HG03571 (cell line): ENCODE data around the gene GAS7.
"Not testable (repeated sequence)": the region's sequence is repeated elsewhere in the genome, so short reads cannot be mapped to it uniquely, and the experiment has no call there.

ENCODE experiments used
- ATAC-seq: cut with Tn5 transposase; IDR thresholded peaks from one replicate; pipeline ENCODE4 v1.9.1; 2021; ENCODE audit not compliant: unreplicated experiment

Gene GAS7

DNA sequence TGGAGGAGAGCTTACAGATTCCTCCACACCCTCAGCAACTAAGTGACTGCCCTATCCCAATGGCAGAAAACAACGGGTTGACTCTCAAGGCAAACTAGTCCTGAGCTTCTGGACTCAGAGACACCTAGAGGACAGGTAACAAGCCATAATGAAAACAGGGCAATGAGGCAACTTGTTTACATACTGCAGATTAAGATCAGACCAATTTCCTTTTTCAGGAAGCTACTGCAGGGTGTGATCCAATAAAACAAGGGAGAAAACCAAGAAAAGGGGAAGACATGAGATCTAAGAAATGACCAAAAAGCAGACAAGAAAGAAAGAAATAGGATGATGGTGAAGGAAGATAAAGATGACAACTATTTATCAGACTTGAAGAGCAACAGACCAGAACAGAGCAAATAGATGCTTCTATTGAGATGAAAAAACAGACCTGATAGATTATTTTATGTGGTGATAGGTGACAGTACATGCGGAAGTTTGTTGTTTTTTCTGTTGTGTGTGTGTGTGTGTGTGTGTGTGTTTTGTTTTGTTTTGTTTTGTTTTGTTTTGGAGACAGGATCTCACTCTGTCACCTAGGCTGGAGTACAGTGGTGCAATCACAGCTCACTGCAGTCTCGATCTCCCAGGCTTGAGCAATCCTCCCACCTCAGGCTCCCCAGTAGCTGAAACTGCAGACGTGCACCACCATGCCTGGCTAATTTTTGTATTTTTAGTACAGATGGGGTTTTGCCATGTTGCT lies 120.7 kb downstream of the GAS7 start:
- no peak for ATAC-seq

DNA sequence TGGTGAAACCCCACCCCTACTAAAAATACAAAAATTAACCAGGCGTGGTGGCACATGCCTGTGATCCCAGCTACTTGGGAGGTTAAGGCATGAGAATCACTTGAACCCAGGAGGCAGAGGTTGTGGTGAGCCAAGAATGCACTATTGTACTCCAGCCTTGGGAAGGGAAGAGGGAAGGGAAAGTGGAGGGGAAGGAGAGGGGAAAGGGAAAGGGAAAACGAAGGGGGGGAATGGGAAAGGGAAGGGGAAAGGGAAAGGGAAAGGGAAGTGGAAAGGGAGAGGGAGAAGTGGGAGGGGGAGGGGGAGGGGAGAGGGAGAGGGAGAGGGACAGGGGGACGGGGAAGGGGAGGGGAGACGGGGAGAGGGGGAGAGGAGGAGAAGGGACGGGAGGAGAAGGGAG lies 122.5 kb downstream of the GAS7 start:
- ATAC-seq, result no peak

DNA sequence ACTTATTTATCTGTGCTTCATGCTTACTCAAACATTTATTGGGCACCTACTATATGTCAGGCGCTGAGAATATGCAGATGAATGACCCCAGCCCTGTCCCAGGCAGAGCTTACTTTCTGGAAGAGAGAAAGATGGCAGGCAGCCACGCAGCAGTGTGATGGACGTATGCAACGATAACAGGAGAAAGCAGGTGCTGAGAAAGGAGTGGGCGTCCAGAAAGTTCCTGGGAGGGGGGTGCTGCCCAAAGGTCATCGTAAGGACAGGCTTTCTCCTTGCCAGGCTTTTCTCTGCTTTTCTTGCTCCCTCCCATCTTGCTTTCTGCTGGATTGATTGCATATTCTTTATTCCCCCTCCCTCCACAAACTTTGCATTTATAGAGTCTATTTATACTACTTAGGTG lies 124.5 kb downstream of the GAS7 start:
- no peak for ATAC-seq

DNA sequence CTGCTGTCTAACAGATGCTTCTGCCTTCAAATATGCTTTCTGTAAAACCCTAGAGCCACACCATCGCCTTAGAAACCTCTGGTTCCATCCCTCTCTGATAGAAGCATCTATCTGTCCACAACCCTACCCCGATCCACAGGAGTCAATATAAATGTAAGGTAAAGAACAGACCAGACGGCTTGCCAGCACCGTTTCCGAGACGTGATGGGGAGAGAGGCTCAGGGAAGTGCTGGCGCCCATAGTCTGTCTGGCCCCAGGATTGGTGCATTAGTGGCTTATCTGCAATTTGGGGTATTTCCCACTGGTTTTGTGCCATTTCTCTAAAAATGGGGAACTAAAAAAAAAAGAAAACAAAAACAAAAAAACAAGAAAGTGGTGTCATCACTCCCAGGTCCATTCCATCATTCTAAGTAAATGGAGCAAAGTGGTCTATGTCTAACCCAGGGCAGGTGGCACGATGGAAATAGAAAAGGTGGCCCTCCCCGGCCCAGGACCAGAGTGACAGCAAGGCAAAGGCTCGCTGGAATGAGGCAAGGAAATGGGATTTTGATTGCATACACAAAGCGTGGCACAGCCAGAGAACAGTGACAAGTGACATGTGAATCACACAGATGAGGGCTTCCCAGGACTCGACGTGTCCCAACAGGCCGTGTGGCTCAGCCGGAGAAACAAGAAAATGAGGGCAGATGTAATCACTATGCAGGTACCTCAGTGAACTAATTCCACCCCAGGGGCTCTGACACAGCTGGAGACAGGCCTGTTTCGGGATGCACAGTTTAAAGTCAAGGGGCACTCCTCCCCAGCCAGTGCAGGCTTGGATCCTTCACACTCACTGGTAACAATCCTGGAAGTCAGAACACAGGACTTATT lies 125.6 kb downstream of the GAS7 start:
- ATAC-seq, result no peak

DNA sequence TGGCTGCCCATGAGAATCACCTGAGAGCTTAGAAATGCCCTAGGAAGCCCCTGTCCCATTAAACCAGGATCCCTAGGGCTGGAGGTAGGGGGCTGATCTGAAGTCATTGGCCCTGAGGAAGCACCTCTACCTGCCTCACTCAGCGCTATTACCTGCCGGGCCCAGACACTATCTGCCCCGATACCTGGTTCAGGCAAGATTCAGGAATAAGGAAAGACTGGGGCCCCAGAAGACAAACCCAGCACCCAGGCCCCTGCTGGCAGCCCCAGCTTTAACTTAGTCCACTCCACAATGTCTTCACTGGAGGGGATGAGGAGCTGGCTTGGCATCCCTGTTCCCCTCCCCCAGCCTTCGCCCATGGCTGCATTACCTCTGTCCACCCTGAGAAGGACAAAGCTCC lies 126.3 kb downstream of the GAS7 start:
- no peak for ATAC-seq

DNA sequence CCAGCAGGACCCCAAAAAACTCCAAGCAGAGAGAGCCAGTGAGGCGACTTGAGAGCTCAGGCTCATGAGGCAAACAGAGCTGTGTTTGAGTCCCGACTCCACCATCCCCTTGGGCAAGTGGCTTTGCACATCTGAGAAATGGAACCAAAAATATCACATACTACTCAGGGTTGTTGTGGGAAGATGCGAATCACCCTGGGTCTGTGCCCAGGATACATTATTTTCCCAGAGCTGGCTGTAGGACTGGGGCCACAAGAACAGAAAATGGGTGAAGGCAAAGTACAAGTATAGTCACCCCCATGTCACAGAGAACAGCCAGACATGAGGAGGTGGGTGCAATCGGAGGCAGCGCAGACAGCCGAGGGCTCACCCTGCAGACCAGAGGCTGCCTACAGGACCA lies 127.3 kb downstream of the GAS7 start:
- no peak for ATAC-seq

DNA sequence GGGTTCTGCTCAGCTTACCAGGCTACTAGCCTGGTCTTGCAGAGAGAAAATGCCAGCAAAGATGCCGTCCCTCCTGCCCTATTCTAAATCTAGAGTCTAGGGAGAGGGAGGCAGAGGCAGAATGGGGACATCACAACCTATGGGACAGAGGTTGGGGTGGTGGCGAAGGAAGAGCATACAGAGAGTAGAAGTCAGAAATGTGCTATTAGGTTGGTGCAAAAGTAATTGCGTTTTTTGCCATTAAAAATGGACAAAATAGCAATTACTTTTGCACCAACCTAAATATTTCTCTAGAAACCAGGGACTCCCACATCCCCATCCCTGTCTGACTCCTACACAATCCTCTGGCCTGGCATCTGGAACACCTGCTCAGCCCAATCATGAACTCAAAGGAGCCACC lies 127.7 kb downstream of the GAS7 start:
- ATAC-seq, result no peak

DNA sequence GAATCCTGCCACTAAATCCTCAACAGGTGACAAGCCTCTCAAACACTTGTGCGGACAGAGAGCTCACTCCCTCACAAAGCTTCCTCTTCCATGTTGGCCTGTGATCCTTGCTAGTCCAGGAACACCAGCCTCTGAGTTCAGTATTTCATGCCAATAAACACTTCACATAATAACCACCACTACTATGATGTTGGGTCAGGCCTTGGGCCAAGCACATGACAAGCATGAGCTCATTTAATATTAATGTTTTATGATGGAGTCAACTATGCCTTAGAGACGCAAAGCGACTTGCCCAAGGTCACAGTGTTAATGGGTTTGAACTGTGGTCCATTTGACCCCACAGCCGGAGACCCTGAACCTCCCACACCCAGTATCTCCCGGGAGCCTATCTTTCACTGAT lies 129.1 kb downstream of the GAS7 start:
- no peak for ATAC-seq

DNA sequence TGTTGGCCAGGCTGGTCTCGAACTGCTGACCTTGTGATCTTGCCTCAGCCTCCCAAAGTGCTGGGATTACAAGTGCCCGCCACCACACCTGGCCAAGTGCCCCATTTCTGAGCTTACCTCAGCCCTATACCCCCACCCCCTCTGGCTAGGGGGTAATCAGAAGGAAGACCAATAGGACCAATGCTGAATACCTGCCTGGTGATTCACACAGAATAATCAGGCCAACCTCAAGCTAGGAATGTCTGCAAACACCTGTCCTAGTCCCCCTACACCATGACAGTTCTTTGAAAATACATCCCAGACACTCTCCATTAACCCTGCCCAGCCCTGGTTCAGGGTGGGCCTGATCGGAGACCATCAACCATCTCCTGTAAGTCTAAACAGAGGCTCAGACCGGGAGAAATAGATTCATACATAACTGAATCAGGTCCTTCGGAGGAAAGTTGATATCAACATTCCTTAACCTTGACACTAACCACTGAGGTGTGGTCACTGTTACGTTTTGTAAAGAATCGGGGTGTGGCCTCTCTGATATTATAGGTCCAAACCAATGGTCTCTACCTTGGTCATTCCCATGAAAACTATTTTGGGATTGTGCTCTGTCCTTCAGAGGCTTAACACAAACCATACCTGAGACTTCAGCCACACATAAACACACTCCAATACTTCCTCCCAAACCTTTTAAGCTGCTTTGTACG lies 130.8 kb downstream of the GAS7 start:
- no peak for ATAC-seq

DNA sequence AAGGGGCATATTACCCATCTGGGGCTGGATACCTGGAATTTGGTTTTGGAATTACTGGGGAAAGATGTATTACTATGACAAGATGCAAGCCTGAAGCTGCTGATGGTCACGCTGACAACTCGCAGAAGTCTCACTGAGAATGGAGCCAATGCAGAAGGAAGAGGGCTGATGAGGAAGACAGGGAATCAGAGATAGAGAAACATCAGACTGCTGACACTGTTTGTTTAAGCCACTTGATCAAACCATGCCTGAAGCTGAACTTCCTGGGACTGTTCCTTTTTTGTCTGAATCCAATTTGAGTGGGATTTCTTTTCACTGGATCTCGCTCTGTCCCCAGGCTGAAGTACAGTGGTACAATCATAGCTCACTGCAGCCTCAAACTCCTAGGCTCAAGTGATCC lies 133.9 kb downstream of the GAS7 start:
- no peak for ATAC-seq

DNA sequence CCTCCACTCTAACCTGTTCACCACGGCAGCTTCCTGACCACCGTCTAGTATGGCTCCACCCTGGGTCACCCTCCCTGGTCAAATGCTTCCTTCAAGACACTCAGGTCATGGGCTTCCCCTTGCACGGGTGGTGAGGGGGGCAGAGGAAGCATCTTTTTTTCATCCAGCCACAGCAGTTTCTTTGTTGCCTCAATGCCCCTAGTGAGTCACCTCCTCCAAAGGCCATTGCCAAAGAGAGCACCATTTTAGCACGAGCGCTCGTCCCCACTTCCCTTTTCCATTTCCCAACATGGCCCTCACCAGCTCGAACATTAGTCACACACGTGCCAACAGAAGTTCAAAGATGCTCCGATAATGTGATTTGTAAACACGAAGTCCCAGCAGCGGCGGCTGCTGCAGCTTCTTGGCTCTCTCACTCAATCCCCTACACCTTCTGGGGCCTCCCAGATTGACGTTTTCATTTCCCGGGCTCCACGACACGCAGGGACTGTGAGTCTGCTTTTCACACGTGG lies 134.6 kb downstream of the GAS7 start:
- ATAC-seq, result no peak

DNA sequence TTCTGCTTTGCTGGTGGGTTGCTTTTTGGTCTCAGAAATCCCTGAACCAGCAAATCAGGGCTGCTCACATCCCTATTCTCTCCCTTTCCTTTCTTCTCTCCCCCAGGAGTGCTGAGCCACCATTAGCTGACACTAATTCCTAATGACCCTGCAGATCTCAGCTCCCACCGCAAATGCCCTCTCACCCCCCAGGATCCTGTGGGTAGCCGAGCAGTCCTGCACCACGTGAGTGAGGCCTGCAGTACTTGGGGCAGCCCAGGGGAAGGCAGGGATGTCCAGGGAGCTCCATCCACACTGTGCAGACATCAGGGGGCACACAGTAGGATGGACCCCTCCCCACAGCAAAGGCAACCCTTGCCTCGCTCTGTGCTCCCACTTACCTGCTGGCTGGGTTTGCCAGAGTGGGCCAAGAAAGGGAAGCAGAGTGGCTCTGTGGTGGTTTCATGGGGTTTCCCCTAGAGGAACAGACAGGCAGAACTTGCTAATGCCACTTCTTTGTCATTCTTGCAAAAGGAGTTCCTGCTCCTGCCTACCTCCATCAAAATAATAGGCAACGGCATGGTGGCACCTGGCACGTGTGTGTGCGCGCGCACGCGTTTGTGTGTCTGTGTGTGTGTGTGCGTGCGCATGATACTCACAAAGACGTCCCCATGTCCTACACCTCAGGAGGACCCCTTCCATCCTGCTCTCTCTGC lies 135.6 kb downstream of the GAS7 start:
- ATAC-seq, result no peak

DNA sequence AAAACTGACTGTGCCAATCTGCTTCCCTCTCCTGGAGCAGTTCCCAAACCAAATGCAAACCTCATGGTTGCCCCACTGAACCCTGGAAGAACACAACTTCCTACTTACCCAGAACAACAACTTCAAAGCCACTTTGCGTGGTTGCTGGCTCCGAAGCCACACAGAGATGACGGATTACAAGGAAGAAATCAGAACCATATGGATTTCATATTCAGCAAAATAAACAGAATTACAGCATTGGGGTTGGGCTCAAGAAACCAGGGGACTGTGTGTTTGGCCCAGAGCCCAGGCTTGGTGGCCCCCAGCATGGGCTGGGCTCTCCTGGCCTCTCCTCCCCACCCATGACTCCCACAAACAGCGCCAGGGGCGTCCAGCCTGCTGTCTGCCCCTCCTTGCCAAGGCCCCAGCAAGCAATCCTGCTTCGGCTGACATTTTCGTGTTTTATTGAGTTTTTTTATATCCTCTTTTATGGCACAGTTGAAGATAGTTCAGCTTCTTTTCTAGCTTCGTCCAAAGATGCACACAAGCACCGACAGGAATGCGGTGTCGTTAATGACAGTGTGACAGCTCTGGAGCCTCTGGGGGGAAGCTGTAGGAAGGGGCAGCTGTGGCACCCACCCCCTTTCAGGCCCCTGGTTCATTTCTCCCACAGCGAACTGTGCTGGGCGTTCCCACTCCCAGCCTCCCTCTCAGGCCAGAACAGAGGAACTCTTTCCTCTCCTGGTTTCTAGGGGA lies 137.1 kb downstream of the GAS7 start:
- no peak for ATAC-seq

DNA sequence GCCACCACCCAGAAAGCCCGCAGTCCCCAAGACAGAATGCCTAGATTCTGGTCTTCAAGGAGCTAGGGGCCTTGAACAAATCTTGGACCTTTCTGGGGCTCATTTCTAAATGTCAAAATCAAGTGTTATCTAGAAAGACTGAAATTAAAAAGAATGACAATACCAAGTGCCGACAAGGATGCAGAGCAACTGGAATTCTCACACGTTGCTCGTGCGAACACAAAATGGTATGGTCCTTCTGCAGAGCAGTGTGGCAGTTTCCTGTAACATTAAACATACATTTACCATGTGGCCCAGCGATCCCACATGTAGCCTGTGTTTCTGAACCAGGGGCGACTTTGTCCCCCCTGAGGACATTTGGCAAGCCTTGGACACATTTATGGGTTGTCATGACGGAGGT lies 137.9 kb downstream of the GAS7 start:
- ATAC-seq, result no peak

DNA sequence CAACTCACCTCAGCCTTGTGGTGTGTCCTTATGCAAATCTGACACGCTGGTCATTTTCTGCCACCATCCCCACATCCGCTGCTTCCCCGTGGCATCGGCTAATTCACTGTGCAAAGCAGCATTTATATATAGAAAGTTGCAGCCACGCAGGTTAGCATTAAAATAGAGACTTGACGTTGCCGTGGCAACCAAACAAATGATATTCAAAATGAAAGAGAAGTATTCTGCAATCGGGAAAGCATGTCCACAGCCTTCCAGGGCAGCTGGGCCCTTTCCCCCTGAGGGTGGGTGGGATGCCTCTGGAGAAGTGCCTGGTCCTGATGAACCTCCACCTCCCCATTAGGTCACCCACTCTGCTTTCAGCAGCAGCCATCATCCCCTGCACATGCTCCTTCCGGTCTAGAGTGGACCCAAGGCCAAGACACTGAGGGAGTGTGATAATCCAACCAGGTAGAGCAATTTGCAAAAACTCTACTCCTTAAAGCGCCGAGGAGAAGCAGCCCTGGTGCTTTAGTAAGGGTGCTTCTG lies 138.7 kb downstream of the GAS7 start:
- ATAC-seq, result peak; percentile 86

DNA sequence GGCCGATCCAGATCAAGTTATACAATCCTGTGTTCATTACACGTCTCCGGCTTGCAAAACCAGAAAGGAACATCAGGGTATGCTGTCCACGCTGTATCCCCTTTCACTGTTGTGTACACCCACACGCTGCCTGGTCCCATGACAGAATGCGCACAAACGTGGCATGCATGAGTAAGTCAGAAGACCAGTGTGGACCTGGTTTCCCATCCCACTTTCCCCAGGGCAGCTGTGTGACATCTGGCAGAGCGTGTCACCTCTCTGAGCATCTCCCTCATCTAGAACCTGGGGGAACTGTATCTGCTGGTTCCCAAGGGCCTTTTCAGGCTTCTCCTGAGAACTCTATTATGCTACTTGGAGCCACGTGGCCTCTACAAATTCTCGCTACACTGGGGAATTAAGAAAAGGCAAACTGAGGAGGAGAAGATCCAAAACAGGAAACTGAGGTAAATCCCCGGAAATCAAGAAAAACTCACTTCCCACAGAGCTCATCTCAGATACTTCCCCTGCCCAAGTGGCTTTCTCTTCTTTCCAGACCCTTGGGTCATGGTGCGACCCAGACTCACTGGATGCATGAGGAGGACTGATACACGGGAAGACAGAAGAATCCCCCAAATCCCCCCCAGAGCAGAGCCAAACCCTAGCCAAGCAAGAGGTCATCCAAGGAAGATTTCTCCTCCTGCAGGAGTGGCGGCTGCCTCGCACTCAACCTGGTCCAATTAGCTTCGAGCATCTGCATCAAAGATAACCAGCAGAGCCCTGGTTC lies 139.3 kb downstream of the GAS7 start:
- ATAC-seq, result no peak

DNA sequence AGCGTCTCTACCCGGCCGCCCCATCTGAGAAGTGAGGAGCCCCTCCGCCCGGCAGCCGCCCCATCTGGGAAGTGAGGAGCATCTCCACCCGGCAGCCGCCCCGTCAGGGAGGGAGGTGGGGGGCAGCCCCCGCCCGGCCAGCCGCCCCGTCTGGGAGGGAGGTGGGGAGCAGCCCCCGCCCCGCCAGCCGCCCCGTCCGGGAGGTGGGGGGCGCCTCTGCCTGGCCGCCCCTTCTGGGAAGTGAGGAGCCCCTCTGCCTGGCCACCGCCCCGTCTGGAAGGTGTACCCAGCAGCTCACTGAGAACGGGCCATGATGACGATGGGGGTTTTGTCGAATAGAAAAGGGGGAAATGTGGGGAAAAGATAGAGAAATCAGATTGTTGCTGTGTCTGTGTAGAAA lies 140.9 kb downstream of the GAS7 start:
- not testable (repeated sequence) for ATAC-seq

DNA sequence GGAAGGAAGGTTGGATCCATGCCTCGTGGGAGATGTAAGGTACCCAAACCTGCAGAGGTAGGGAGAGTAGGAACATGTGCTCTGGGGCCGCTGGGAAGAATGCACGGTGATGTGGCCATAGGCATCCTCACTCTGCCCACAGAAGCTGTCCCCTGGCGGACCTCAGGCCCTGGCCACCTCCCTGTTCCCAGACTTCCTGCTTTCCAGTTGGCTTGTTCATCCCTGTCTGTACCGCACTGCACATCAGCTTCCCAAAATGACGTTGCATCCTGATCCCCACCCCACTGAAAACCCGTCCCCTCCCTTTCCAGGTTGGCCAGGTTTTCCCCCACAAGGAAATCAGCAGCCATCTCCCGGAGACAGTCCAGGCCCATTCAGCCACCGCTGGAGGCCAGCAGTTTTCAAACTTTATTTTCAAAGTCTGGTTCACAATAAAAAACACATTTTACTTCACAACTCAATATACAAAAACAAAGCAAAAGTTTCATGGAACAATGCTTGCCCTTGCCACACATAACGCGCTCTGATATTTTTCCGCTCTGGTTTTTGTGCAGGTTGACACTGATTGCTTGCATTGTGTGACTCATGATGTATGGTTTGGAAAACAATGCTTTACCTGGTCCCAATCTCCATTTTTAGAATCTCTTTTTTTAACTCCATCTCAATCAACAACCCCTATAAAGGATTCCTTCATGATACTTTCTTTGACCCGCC lies 143.0 kb downstream of the GAS7 start:
- ATAC-seq, result no peak
